DMS114 treated with DMSO at 0.1 percent for 48 hours (cell line): Measurements from ENCODE around the gene MED26.

ENCODE experiments used
- DNase-seq: peaks from one replicate; lab custom pipeline; 2025; ENCODE audit not compliant: unreplicated experiment; lab: John Stamatoyannopoulos, UW

MED26 gene

GRCh38 chr19:16590876-16591802 is 36.9 kb downstream of the MED26 start:
- DNase-seq: no peak

DNA sequence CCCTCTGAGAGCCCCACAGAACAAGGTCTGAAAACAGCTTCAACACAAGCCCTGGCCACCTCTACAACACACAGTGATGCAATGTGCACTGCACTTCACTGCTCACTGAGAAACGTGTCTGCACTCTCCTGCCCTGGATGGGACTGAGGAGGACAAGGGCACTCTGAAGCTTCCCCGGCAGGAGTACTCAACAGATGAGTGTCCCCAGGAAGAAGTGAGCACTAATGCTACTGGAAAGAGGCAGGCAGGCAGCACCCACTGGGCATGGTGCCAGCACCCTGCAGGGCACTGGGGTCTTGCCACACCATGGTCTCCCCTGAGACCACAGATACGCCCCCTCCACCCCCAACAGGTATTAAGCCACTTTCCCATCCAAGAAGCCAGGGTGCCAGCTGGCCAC is 38.1 kb downstream of the MED26 start:
- no peak for DNase-seq

- DNase-seq: no peak
These were observed 39.0 kb downstream of the MED26 start for GRCh38 chr19:16588824-16589577.

DNA sequence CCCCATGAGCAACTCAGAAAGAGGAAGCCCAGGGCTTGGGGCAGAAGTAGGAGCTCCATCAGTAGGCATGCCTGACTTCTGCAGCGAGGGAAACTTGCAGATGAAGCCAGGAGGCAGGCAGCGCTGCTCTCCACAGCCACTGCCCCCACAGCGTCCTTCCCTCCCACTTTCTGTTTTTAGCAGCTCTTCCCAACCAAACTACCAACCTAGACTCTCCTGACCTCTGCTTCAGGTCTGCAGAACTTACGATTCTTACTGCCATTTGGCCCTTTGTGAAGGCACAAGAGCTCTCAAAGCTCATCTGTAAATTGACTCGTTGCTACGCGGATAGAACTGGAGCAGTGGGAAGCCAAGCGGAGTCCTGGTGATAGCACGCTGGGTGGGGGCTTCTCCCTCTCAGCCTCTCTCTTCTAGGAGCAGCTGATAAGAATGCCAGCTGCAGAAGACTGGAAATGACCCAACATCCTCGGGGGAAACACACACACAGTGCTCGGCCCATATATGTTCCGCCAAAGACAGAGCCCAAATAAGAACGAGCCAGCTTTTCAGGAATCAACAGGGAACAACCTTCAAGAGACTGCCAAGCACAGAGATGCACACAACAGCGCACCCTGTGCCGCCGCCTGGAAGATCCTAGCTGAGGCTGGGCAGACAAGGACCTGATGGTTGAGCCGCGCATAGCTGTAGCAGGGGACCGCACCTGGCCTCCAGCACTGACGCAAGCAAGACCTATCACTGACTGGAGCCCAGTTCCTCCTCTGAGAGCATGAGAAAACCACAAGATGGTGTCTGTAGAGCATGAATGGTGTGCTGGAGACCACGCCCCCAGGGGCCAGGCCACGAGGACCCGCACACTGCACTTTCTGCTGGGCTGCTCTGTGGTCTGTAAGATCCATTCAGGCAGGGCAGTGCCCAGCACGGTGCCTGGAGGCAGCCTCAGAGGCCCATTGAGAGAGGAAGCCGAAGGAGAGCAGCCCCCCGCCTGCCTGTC is 39.9 kb downstream of the MED26 start:
- no peak for DNase-seq

DNA sequence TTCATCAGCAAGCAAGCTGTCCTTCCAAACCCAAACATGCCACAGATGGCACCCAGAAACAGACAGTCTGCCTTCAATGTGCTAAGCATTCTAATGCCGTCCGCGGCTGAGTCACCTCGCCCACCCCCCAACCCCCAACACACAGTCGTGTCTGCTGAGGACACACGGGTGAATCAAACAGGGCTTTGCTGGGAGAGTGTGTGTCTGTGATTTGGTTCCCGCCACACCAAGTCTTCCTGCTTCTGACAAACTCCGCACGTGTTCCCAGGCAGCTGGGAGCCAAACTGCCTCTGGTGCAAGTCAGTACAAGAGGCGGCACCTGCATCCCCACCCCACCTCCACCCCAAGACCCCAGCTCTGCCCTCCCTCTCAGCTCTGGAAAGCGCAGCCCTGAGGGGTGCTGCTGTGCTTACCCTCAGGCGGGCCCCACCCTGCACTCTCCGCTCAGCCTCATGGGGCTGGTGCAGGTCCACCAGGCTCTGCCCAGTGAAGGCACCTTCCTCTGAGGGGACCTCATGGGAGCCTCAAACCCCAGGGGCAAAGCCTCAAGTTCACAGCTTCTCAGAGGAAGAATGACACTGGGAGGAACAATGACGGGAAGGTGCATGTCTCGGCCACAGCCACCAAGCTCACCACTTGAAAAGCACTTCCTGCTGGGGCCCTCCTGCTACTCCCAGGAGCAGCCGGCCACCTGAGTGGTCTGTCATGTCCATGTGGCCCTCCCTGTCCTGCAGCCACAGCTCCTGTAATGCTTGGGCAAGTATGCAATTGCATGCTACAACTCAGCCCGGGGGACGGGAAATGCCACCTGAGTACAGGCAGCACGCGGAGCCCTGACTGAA is 40.8 kb downstream of the MED26 start:
- DNase-seq: no peak

DNA sequence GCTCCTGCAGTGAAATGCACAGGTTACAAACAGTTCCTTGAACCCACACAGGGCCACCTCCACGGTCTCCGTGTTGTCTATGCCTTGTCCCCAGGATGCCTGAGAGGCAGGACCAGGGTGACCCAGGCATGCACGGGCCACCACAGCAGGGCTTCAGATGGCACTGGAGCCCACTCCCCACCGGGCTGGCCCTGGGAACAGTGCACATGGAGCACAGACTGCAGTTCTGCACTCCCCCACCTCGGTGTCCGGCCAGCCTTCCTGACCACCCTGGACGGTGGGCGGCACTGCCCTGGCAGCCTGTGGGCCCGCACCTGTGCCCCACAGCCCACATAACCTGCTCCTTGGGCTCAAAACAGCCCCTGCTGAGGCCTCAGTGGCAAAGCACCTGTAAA is 41.5 kb downstream of the MED26 start:
- DNase-seq: no peak

DNA sequence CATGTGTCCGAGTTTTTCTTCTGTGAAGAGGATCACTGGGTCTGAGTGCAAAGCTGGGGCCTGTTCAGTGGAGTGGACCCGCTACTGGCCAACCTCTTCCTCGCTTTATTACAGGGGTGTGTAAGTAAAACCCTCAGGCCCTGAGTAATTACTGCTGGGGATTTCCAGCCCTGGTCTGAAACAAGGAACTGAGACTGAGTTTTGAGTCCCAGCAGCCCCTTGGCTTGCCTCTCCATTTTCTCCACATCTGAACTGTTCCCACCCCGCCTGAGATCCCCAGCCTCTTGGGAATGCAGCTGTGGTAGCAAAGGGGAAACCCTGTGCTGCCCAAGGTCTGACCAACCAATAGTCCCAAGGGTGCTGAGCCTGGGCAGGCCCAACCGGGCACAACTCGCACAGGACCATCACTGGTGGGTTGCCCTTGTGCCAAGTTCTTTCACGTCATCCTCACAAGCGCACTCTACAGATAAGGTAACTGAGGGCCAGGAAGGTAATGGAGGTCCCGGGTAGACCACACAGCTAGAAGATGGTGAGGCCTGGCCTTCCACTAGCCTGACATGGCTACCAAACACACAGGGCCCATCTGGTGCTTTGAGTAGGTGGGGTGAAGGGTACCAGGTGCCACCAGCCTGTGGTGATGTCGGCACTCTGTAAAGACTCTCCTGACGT is 42.1 kb downstream of the MED26 start:
- no peak for DNase-seq

- no peak for DNase-seq
These were observed 42.8 kb downstream of the MED26 start for GRCh38 chr19:16585094-16585801.

GRCh38 chr19:16584248-16585093 is 43.5 kb downstream of the MED26 start:
- DNase-seq: no peak

DNA sequence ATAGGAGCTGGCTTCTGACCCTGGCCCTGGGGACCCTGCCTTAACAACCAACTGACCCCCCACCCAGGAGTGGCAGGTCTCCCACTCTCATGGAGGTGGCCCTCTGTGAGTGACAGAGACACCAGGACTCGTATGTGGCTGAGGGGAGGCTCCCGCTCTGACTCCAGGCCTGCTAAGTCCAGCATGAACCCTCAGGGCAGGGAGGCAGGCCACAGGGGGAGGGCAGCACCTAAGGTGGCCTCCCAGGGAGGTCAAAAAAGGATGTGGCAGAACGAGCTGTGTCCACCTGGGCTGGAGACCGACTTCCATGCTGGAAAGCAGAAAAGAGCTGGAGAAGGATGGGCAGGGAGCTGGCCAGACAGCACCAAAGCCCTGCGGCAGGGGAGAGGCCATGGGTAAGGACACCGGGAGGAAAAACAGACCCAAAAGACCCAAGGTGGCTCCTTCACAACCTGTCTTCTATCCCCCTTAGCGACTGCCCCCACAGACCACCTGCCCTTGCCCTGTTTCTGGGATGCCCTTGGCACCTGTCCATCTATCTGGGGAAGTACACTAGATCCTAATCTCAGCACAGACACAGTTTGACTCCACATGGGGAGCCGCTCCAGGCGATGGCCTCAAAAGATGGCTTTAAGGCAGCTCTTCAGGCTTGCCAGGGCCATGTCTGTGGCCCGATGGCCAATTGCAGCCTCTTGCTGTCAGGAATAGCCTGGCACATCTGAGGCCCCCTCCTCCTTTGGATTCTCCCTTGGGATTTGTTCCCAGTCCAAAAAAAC is 45.3 kb downstream of the MED26 start:
- no peak for DNase-seq

DNA sequence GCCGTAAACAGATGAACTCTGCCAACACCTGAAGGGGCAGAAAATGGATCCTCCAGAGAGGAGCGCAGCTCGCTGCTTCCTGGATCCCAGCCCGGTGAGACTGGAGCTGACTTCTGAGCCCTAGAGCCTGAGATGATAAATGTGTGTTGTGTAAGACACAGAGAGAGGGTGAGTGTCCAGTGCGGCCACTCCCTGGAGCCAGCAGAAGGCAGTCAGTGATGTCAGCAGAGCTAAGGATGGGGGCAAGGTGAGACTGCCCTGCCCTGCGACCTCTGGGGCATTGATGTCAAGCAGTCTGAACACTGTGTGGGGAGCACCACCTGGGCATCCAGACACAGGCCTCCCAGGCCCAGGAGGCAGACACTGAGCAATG is 46.0 kb downstream of the MED26 start:
- DNase-seq: no peak

DNA sequence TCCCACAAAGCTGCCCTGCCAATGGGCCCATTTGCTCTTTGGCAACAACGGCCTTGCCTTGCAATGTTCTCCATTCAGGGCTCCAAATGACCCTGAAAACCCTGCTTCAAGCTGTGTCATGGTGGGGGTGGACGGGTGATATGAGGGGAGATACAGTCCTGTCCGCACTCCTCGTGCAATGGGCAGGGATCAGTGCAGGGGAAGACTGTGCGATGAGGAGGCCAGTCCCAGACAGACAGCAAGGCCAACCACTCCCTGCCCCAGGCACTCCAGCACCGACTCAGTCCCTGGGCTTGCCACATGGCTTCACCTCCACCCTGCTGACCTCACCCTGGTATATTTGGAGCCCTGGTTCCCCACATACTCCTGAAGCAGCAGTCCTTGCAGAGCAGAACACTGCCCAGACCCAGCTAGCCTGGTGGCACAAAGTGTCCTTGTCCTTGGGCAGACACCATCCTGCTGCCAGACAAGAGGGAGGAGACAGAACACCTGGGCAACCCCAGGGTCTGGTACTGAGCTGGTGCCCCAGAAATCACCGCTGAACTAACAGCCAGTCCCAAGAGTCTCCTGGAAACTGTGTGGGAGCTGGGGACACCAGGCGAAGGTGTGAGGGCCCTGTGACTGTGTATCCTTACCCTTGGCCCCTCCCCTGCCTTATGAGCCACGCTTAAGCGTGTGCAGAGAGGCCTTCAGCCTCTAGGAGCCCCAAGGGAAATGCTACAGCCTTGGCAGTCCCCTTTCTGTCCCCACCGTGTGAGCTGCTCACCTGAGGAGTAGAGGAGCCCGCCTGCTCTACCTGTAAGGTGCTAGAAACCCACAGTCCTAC is 46.6 kb downstream of the MED26 start:
- DNase-seq: no peak

GRCh38 chr19:16579381-16579780 is 48.6 kb downstream of the MED26 start:
- no peak for DNase-seq

DNA sequence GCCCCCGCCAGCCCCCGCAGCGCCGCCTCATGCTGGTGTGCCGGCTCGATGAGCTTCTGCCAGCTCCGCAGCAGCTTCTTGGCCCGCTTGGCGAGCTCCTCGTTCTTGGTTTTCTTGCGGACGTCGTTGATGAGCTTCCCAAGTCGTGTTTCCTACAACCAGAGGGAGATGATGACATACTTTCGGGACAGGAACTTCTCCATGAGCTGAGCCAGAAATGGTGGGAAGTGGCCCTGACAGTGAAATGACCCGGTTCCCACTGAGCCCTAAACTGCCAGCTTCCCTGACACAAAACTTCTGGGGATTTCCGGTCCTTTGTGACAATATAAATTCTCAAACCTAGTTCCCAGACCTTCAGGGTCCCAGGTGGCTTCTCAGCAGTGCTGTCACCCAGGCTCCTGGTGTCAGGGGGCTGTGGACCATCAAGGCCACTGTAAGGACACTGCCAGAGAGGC is 50.4 kb downstream of the MED26 start:
- DNase-seq: no peak

DNA sequence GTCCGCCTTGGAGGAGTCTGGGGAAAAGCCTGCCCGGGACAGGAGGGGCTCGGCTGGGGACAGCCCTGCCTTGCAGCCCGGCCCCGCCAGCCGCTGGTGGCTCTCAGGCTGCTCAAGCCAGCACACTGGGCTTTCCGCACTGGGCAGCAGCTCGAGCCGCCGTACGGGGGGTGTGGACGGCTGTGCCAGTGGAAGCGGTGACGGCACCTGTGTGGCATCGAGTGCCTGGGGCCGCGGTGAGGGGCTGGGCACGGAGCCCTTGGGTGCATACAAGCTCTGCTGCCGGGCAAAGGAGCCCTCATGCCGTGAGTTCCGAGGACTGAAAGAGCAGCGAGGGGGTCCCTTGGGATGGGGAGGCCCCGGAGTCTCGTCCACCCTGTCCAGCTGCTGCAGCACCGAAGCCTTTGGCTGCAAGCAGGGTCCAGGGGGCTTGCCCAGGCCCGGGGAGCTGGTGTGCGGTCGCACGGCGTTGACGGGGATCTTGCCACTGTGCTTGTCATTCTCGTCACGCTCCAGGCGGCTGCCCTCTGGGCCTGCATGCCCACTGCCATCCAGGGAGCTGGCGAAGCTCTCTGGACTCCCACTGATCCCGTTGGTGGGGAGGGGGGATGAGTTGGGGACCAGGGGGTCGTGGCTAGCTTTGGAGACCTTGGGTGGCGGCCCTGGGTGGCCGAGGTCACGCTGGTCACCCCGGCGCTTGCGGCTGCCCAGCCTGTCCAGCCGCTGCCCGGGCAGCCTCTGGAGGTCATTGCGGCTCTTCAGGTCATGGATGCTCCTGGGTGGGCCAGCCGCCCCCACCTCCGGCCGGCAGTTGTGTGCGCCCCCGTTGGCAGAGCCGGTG is 51.1 kb downstream of the MED26 start:
- no peak for DNase-seq
